HG03442 (cell line): ENCODE data around the gene EXOSC3.
"Not testable (repeated sequence)": the region's sequence is repeated elsewhere in the genome, so short reads cannot be mapped to it uniquely, and the experiment has no call there.

Experiments
- ATAC-seq: cut with Tn5 transposase; IDR thresholded peaks from one replicate; pipeline ENCODE4 v1.9.1; 2021; ENCODE audit warnings: mild to moderate bottlenecking, moderate library complexity; ENCODE audit not compliant: unreplicated experiment

EXOSC3 gene

GRCh38 chr9:37784616-37785483, at the start of gene EXOSC3:
Gene EXOSC3 (minus strand): TSS chr9:37785064. CDS start chr9:37785044, 20 bp downstream.
- ATAC-seq, result peak; percentile 89

- ATAC-seq, result no peak
These were observed 42.8 kb upstream of the EXOSC3 start for GRCh38 chr9:37827483-37828165.

DNA sequence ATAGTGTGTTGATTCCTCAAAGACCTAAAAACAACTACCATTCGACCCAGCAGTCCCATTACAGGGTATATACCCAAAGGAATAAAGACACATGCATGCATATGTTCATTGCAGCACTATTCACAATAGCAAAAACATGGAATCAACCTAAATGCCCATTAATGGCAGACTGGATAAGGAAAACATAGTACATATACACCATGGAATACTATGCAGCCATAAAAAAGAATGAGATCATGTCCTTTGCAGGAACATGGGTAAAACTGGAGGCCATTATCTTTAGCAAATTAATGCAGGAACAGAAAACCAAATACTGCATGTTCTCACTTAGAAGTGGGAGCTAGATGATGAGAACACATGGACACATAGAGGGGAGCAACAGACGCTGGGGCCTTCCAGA, 40.3 kb upstream of the EXOSC3 start:
- ATAC-seq, result not testable (repeated sequence)

DNA sequence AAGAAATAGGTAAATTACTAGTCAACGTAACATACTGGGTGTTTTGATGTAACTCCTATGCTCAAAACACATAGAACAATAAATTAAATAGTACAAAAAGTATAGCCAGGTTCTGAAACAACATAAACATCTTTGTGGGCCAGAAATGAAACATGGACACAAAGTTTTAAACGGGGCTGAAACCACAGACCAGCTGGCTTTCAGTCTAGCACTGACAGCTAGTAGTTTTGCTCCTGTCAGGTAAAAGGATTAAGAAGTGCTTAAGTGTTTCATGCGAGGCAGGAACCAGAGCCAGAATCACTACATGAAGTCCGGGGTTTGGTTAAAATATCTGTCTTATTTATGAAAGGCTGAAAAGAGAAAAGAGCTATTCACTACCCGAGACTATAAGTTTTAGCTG, 35.3 kb upstream of the EXOSC3 start:
- ATAC-seq, result peak; percentile 46

DNA sequence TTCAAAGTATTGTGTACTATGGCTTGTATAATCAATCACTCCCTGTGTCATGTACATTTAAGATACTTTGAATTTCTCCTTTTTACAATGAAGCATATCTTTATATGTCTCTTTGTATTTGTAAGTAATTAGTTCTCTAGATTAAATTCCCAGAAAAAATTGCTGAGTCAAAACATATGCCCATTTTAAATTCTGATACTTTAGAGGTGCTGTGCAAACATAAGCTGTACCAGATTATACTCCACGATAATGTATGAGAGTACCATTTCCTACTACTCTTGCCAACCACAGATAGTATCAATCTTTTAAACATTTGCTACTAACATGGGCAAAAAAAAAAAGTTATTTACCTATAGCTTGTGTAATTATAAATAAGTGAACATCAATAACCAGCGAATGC, 34.0 kb upstream of the EXOSC3 start:
- no peak for ATAC-seq

DNA sequence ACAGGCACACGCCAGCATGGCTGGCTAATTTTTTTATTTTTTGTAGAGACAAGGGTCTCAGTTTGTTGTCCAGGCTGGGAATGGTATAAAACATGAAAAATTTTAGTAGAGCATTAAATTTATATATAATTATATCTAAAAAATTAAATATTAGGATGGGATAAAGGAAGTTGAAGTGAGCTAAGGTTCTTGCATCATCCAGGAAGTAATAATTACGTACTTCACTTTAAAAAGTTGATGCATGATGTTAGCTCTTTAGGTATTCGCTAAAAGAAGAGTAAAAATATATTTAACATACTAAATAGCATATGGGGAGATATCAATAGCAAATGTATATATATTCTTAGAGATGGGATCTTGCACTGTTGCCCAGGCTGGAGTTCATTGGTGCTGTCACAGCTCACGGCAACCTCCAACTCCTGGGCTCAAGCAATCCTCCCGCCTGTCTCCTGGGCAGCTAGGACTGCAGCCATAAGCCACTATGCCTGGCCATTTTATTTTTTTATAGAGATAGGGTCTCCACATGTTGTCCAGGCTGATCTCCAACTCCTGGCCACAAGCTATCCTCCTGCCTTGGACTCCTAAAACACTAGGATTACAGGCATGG, 28.0 kb upstream of the EXOSC3 start:
- no peak for ATAC-seq

DNA sequence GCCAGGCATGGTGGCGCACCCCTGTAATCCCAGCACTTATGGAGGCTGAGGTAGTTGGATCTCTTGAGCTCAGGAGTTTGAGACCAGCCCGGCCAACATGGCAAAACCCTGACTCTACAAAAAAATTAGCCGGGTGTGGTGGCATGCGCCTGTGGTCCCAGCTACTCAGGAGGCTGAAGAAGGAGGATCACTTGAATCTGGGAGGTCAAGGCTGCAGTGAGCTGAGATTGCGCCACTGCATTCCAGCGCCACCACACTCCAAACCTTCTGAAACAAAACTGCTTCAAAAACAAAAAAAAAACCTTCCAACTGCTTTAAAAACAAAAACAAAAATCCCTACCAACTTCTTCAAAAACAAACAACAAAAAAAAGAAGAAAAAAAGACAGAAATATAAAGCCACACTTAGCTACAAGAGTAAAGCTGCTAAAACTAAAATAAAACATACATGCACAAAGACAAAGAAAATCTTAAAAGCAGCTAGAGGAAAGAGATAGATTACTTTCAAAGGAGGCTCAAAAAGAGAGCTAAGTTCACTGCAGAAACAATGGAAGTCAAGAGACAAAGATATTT, 27.1 kb upstream of the EXOSC3 start:
- no peak for ATAC-seq

GRCh38 chr9:37809676-37810075, 24.8 kb upstream of the EXOSC3 start:
- ATAC-seq, result not testable (repeated sequence)

- ATAC-seq, result no peak
These were observed 21.4 kb upstream of the EXOSC3 start for GRCh38 chr9:37806271-37806670.

DNA sequence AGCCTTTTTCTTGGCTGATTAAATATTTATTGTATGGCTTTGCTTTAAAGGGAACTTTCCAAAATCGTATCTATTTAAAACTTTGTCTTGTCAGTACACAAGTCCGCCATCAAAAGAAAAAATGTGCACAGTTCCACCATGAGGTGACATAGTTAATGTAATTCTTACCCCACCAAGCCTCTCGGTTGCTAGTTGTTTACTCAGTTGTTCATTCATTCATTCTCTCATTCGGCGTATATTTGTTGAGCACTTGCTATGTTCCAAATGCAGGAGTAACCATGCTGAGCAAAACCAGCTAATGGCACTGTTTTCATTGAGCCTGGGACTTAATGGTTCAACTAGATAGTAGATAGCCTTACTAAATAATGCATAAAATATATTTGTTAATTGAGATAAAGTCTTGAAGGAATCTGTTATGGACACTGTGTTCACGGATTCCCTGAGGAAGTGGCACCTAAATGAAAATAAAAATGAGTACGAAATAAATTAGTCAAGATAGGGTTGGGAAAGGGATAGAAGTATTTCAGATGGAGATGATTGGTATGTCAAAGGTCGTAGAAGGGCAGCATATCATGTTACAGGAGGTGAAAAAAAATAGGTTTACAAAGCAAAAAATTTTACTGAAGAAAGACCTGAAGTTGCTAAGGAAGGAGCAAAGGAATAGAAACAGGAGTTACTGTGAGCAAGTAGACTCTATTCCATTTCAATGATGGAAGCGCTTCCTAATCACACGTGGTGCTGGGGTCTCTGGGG, 17.3 kb upstream of the EXOSC3 start:
- ATAC-seq, result no peak

- ATAC-seq, result peak; percentile 30
These were observed 16.5 kb upstream of the EXOSC3 start for GRCh38 chr9:37801287-37801850.

- peak; percentile 72 for ATAC-seq
These were observed 15.9 kb upstream of the EXOSC3 start, which contains the start of gene DCAF10 for GRCh38 chr9:37800631-37801286. Gene DCAF10 (plus strand): TSS chr9:37800797. CDS start chr9:37800867, 70 bp downstream.

DNA sequence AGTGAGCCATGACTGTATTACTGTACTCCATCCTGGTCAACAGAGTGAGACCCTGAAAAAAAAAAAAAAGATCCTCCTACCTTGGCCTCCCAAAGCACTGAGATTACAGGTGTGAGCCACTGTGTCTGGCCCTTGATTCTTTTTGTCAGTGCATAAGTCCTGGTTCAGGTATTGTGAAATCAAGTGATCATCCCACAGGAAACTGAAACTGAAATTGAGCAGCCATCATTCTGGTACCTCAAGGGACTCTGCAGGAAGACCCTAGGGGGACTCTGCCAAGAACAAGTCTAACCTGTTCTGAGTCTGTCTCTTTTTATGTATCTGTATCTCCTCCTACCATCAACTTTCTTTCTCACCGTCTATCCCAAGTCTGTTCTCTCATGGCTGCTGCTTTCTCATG, 13.8 kb upstream of the EXOSC3 start:
- ATAC-seq, result no peak

- ATAC-seq, result no peak
These were observed 11.4 kb upstream of the EXOSC3 start for GRCh38 chr9:37796232-37796631.

- ATAC-seq, result no peak
These were observed 7.3 kb upstream of the EXOSC3 start for GRCh38 chr9:37792122-37792521.

GRCh38 chr9:37790096-37790495, 5.2 kb upstream of the EXOSC3 start:
- ATAC-seq, result no peak

GRCh38 chr9:37788332-37788731, 3.5 kb upstream of the EXOSC3 start:
- no peak for ATAC-seq

GRCh38 chr9:37787059-37787458, 2.2 kb upstream of the EXOSC3 start:
- ATAC-seq, result no peak

GRCh38 chr9:37784291-37784615, 611 bp downstream of the EXOSC3 start:
- ATAC-seq, result no peak

DNA sequence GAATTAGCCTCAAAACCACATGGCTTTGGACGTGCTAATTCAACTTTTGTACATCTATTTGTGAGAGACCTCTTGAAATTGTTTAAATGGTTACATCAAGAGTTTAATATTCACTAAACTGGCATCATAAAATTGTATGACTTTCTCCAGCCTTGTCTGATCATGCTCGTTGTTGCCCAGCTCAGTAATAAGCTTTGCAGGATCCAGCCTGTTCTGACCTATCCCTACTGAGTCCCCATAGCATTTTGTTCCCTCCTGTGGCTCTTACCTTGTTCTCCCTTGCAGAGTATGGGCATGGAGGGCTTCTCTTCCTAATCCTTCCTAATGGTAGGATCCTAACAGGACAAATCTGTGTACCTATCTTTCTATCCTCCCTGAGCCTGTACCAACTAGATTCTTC, 6.3 kb downstream of the EXOSC3 start:
- no peak for ATAC-seq
